ENCODE results near the gene SLC15A1.
"Not testable (repeated sequence)": the region's sequence is repeated elsewhere in the genome, so short reads cannot be mapped to it uniquely, and the experiment has no call there.

SLC15A1 gene

GRCh38 chr13:98664047-98664446, 88.4 kb downstream of the SLC15A1 start:
- peak in 2 of 3 donors; percentile 13 to 30 for DNase-seq (ENCODE audit: low read depth in 3 of 3, low spot score in 1 of 3)

- DNase-seq (ENCODE audit: low read depth in 3 of 3, low spot score in 1 of 3) = no peak
Observed at GRCh38 chr13:98658131-98658530, 94.3 kb downstream of the SLC15A1 start.

- no peak for DNase-seq (ENCODE audit: low read depth in 3 of 3, low spot score in 1 of 3)
Observed at GRCh38 chr13:98657506-98658085, 94.9 kb downstream of the SLC15A1 start.

GRCh38 chr13:98656223-98656622, 96.2 kb downstream of the SLC15A1 start:
- DNase-seq (ENCODE audit: low read depth in 3 of 3, low spot score in 1 of 3) = no peak

GRCh38 chr13:98653463-98653985, 98.9 kb downstream of the SLC15A1 start:
- DNase-seq (ENCODE audit: low read depth in 3 of 3, low spot score in 1 of 3) = peak; percentile 21 to 63 (median 48)

GRCh38 chr13:98652721-98653462, 99.6 kb downstream of the SLC15A1 start:
- no peak for DNase-seq (ENCODE audit: low read depth in 3 of 3, low spot score in 1 of 3)

GRCh38 chr13:98652276-98652675, 100.2 kb downstream of the SLC15A1 start:
- DNase-seq (ENCODE audit: low read depth in 3 of 3, low spot score in 1 of 3) = no peak

GRCh38 chr13:98651744-98652143, 100.7 kb downstream of the SLC15A1 start:
- DNase-seq (ENCODE audit: low read depth in 3 of 3, low spot score in 1 of 3) = no peak

- DNase-seq (ENCODE audit: low read depth in 3 of 3, low spot score in 1 of 3) = no peak
Observed at GRCh38 chr13:98650396-98651107, 101.9 kb downstream of the SLC15A1 start.

- no peak for DNase-seq (ENCODE audit: low read depth in 3 of 3, low spot score in 1 of 3)
Observed at GRCh38 chr13:98649861-98650260, 102.6 kb downstream of the SLC15A1 start.

GRCh38 chr13:98648686-98649085, 103.8 kb downstream of the SLC15A1 start:
- no peak for DNase-seq (ENCODE audit: low read depth in 3 of 3, low spot score in 1 of 3)

GRCh38 chr13:98648141-98648540, 104.3 kb downstream of the SLC15A1 start:
- no peak for DNase-seq (ENCODE audit: low read depth in 3 of 3, low spot score in 1 of 3)

- no peak for DNase-seq (ENCODE audit: low read depth in 3 of 3, low spot score in 1 of 3)
Observed at GRCh38 chr13:98647121-98647520, 105.4 kb downstream of the SLC15A1 start.

- no peak for DNase-seq (ENCODE audit: low read depth in 3 of 3, low spot score in 1 of 3)
Observed at GRCh38 chr13:98643479-98643878, 109.0 kb downstream of the SLC15A1 start.

- no peak for DNase-seq (ENCODE audit: low read depth in 3 of 3, low spot score in 1 of 3)
Observed at GRCh38 chr13:98641075-98641474, 111.4 kb downstream of the SLC15A1 start.

- not testable (repeated sequence) for DNase-seq (ENCODE audit: low read depth in 3 of 3, low spot score in 1 of 3)
Observed at GRCh38 chr13:98639785-98640184, 112.7 kb downstream of the SLC15A1 start.

- DNase-seq (ENCODE audit: low read depth in 3 of 3, low spot score in 1 of 3) = not testable (repeated sequence)
Observed at GRCh38 chr13:98638352-98638751, 114.1 kb downstream of the SLC15A1 start.
